ENCODE measurements around the gene ZDHHC24. TPM values are rescaled to one million over a fixed set of nuclear protein-coding genes. Genes with fewer than 3 reads are reported as not detected.

The ZDHHC24 gene
- total RNA-seq, 4 donors from 2014 or later = 20.3 to 25.9 (median 22.3) TPM

GRCh38 chr11:66476841-66477251 is 69.0 kb downstream of the ZDHHC24 start:
- Histone ChIP-seq H3K4me1 (peaks cover 5 to 18% of the 10 kb centered on the region in 2 donors), H3K4me3 (replicated peaks in 1 of 3) (no peak overlapping the region), H3K36me3 (peaks cover 0 to 12% of the 10 kb centered on the region in 2 donors), H3K9me3 (no peaks in the 10 kb centered on the region), H3K27ac (no peak overlapping the region), H3K27me3 (no peaks in the 10 kb centered on the region)
- intact Hi-C loops (cut with DNase I) = no loop called here
- TF ChIP-seq, protein P1, sequence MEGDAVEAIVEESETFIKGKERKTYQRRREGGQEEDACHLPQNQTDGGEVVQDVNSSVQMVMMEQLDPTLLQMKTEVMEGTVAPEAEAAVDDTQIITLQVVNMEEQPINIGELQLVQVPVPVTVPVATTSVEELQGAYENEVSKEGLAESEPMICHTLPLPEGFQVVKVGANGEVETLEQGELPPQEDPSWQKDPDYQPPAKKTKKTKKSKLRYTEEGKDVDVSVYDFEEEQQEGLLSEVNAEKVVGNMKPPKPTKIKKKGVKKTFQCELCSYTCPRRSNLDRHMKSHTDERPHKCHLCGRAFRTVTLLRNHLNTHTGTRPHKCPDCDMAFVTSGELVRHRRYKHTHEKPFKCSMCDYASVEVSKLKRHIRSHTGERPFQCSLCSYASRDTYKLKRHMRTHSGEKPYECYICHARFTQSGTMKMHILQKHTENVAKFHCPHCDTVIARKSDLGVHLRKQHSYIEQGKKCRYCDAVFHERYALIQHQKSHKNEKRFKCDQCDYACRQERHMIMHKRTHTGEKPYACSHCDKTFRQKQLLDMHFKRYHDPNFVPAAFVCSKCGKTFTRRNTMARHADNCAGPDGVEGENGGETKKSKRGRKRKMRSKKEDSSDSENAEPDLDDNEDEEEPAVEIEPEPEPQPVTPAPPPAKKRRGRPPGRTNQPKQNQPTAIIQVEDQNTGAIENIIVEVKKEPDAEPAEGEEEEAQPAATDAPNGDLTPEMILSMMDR (IDR thresholded peaks at IDR 0.05) = no peak
- TF ChIP-seq POLR2A (IDR thresholded peaks at IDR 0.05) = no peak
- 62 to 72% methylated on average over 9 of the region's 9 CpGs for WGBS, 2 donors
- no peak for DNase-seq

DNA sequence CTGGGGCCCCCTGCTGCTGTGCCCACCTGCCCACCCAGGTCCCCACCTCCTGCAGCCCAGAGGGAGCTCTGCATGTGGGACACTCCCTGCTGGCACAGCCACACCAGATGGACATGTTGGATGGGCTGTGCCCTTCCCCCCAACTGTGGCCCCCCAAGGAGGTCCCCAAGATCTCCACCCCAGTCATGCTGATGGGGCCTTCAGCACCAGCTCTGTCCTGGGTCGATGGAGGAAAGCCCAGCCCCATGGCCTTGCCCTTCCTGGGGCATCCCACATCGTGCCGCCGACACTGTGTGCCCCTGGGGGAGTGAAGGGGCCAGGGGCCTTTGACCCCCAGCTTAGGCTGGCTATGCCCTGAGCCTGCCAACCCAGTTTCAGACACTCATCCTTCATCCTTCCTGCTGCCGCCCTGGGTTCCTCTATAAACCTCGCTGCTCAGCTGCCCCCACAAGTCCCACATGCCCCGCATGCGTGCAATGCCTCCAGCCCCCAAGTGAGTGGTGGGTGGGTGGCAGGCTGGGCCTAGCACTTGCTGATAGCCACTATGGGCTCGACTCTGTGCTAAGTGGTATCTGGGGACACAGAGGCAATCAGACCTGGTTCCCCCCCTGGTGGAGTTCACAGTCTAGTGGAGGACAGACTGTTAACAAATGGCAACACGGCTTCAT is 69.5 kb downstream of the ZDHHC24 start:
- no peak for DNase-seq
- TF ChIP-seq, protein P1 (IDR thresholded peaks at IDR 0.05) = no peak
- no peak for TF ChIP-seq POLR2A (IDR thresholded peaks at IDR 0.05)
- H3K9me3 ChIP-seq = no peaks in the 10 kb centered on the region
- H3K27ac ChIP-seq = no peak overlapping the region
- H3K36me3 ChIP-seq = peaks cover 0 to 12% of the 10 kb centered on the region in 2 donors
- intact Hi-C loops (cut with DNase I) = no loop called here
- WGBS, 2 donors = 76 to 87% methylated on average over 9 to 10 of the region's 10 CpGs
- no peaks in the 10 kb centered on the region for H3K27me3 ChIP-seq
- H3K4me3 ChIP-seq (replicated peaks in 1 of 3) = no peak overlapping the region
- H3K4me1 ChIP-seq = peaks cover 5 to 17% of the 10 kb centered on the region in 2 donors

DNA sequence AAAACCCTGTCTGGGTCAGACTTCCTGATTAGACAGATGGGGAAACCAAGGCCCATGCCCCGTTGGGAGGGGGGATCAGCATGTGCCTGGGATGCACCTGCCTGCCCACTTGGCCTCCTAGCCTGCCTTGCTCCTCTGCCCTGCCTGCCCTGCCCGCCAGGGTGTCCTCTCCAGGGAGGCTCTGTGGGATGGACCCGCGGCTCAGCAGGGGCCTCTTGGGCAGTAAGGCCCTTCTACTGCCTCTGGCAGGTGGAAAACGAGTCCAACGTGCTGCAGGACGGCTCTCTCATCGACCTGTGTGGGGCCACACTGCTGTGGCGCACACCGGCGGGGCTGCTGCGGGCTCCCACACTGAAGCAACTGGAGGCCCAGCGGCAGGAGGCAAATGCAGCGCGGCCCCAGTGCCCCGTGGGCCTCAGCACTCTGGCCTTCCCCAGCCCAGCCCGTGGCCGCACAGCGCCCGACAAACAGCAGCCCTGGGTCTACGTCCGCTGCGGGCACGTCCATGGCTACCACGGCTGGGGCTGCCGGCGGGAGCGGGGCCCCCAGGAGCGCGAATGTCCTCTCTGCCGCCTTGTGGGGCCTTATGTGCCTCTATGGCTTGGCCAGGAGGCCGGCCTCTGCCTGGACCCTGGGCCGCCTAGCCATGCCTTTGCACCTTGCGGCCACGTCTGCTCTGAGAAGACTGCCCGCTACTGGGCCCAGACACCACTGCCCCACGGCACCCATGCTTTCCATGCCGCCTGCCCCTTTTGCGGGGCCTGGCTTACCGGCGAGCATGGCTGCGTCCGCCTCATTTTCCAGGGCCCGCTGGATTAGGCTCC is 70.3 kb downstream of the ZDHHC24 start:
- Histone ChIP-seq H3K27ac (no peak overlapping the region), H3K27me3 (no peaks in the 10 kb centered on the region), H3K9me3 (no peaks in the 10 kb centered on the region), H3K4me3 (replicated peaks in 1 of 3) (no peak overlapping the region), H3K4me1 (peaks cover 5 to 11% of the 10 kb centered on the region in 2 donors), H3K36me3 (peaks cover 0 to 12% of the 10 kb centered on the region in 2 donors)
- no peak for TF ChIP-seq POLR2A (IDR thresholded peaks at IDR 0.05)
- TF ChIP-seq, protein P1 (IDR thresholded peaks at IDR 0.05) = no peak
- WGBS, 2 donors = 92 to 100% methylated on average over 1 to 14 of the region's 44 CpGs
- no peak for DNase-seq
- intact Hi-C loops (cut with DNase I) = no loop called here

GRCh38 chr11:66473608-66474515 is 72.0 kb downstream of the ZDHHC24 start:
- intact Hi-C loops (cut with DNase I) = no loop called here
- Histone ChIP-seq H3K27me3 (no peaks in the 10 kb centered on the region), H3K36me3 (peaks cover 0 to 12% of the 10 kb centered on the region in 2 donors), H3K4me1 (peaks cover 0 to 4% of the 10 kb centered on the region in 2 donors), H3K27ac (no peak overlapping the region), H3K4me3 (replicated peaks in 1 of 3) (no peak overlapping the region), H3K9me3 (no peaks in the 10 kb centered on the region)
- DNase-seq = no peak
- no peak for TF ChIP-seq POLR2A (IDR thresholded peaks at IDR 0.05)
- WGBS, 2 donors = 86 to 91% methylated on average over 7 to 17 of the region's 20 CpGs

DNA sequence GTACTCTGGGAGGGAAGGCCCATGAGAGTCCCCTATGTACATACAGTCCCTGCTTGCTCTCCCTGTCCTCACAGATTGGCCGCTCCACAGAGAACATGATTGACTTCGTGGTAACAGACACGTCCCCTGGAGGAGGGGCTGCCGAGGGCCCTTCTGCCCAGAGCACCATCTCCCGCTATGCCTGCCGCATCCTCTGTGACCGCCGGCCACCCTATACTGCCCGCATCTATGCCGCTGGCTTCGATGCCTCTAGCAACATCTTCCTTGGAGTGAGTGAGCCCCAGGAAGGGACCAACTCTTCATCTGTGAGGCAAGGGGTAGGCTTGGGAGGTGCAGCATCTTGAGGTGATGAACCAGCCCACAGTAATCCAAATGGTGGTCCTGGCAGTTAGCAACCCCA is 72.7 kb downstream of the ZDHHC24 start:
- 93 to 96% methylated on average over 11 of the region's 11 CpGs for WGBS, 2 donors
- peaks cover 0 to 12% of the 10 kb centered on the region in 2 donors for H3K36me3 ChIP-seq
- H3K27me3 ChIP-seq = no peaks in the 10 kb centered on the region
- no peak overlapping the region for H3K4me3 ChIP-seq (replicated peaks in 1 of 3)
- H3K4me1 ChIP-seq = no peaks in the 10 kb centered on the region
- no peak for DNase-seq
- H3K9me3 ChIP-seq = no peaks in the 10 kb centered on the region
- TF ChIP-seq, protein P1 (IDR thresholded peaks at IDR 0.05) = no peak
- no peak for TF ChIP-seq POLR2A (IDR thresholded peaks at IDR 0.05)
- intact Hi-C loops (cut with DNase I) = no loop called here
- no peak overlapping the region for H3K27ac ChIP-seq
